ENCODE data around the gene GIMAP6.
"Not testable (repeated sequence)": the region's sequence is repeated elsewhere in the genome, so short reads cannot be mapped to it uniquely, and the experiment has no call there.

DNA sequence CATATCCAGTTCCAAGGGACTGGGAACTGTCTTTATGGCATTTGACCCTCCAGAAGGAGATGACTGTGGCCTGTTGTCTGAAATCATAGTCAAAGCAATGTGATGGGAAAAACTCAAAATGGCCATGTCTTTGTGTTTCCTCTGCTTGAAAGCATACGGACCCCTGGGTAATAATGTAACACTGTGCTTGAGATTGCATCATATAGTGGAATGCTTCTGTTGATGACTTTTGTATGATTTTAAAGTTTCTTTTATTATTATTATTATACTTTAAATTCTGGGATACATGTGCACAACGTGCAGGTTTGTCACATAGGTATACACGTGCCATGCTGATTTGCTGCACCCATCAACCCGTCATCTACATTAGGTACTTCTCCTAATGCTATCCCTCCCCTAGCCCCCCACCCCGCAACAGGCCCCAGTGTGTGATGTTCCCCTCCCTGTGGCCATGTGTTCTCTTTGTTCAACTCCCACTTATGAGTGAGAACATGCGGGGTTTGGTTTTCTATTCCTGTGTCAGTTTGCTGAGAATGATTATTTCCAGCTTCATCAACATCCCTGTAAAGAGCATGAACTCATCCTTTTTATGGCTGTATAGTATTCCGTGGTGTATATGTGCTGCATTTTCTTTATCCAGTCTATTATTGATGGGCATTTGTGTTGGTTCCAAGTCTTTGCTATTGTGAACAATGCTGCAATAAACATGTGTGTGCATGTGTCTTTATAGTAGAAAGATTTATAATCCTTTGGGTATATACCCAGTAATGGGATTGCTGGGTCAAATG, 39.8 kb upstream of the GIMAP6 start:
- TF ChIP-seq EZH2 (IDR thresholded peaks at IDR 0.05; ENCODE audit: low read length, unreplicated experiment); EZH2phosphoT487 (IDR thresholded peaks at IDR 0.05; ENCODE audit: borderline replicate concordance, low read length): not testable (repeated sequence)
